Right lobe of liver (tissue), 4 donors: ENCODE measurements around the gene TEX261.

ENCODE experiments used
- CTCF ChIP-seq, 4 donors: fragments of 200-600 bp in 3 of 4; fragments of 450-650 bp in 1 of 4; IDR thresholded peaks; one replicate each; pipeline versions ENCODE4 v1.5.1 to v1.8.0; 2016 to 2022; ENCODE audit warnings: antibody characterized with exemption in 4 of 4, mild to moderate bottlenecking in 2 of 4
- POLR2A ChIP-seq: fragments of 450-650 bp; IDR thresholded peaks from one replicate; pipeline ENCODE4 v1.6.1; 2017; ENCODE audit warnings: antibody characterized with exemption, mild to moderate bottlenecking
- donor health status: DM: no; HTN: no; CAD: no.
- donor health status: DM: no; HTN: no; CAD: no.
- donor health status: DM: no; HTN: yes; CAD: no.

GRCh38 chr2:70964133-70964532 lies 30.5 kb downstream of the TEX261 start:
- TF ChIP-seq CTCF (IDR thresholded peaks at IDR 0.05) (no peak), POLR2A (no peak)
